BLaER1 (cell line): ENCODE measurements around the gene ANGPTL2.

ENCODE experiments used
- H3K27ac ChIP-seq: shearing (Covaris generic); formaldehyde crosslinking; 2 replicates; pipeline ENCODE4 v1.8.1; 2022
- H3K27me3 ChIP-seq: shearing (Covaris generic); formaldehyde crosslinking; 2 replicates; pipeline ENCODE4 v1.8.1; 2022
- H3K36me3 ChIP-seq: shearing (Covaris generic); formaldehyde crosslinking; 2 replicates; pipeline ENCODE4 v1.8.1; 2022
- H3K4me1 ChIP-seq: shearing (Covaris generic); formaldehyde crosslinking; 2 replicates; pipeline ENCODE4 v1.8.1; 2022
- H3K4me2 ChIP-seq: shearing (Covaris generic); formaldehyde crosslinking; 2 replicates; pipeline ENCODE4 v1.8.1; 2022
- H3K4me3 ChIP-seq: shearing (Covaris generic); formaldehyde crosslinking; 2 replicates; pipeline ENCODE4 v1.8.1; 2022
- H3K9ac ChIP-seq: shearing (Covaris generic); formaldehyde crosslinking; 2 replicates; pipeline ENCODE4 v1.8.1; 2022
- H3K9me3 ChIP-seq: shearing (Covaris generic); formaldehyde crosslinking; 2 replicates; pipeline ENCODE4 v1.8.1; 2022
- H4K20me1 ChIP-seq: shearing (Covaris generic); formaldehyde crosslinking; 2 replicates; pipeline ENCODE4 v1.8.1; 2022
- Cebpa-rat ChIP-seq: shearing (Covaris generic); IDR thresholded peaks from 2 replicates; pipeline ENCODE4 v1.8.1; 2022

ANGPTL2 gene

GRCh38 chr9:127136880-127137639, 14.6 kb upstream of the ANGPTL2 start:
- 0 out of 2 replicates have a peak, but pooled peaks cover 8% of the 10 kb centered on the region for H4K20me1 ChIP-seq
- H3K9ac ChIP-seq = no peak overlapping the region
- H3K4me3 ChIP-seq = no peak overlapping the region
- no peaks in the 10 kb centered on the region for H3K36me3 ChIP-seq
- H3K4me2 ChIP-seq = peak overlapping the region; percentile 9; the same call in 1 of the 2 replicates
- TF ChIP-seq Cebpa-rat = no peak
- H3K27me3 ChIP-seq = no peaks in the 10 kb centered on the region
- no peak overlapping the region for H3K27ac ChIP-seq
- peaks cover 41% of the 10 kb centered on the region for H3K4me1 ChIP-seq
- H3K9me3 ChIP-seq = no peaks in the 10 kb centered on the region

DNA sequence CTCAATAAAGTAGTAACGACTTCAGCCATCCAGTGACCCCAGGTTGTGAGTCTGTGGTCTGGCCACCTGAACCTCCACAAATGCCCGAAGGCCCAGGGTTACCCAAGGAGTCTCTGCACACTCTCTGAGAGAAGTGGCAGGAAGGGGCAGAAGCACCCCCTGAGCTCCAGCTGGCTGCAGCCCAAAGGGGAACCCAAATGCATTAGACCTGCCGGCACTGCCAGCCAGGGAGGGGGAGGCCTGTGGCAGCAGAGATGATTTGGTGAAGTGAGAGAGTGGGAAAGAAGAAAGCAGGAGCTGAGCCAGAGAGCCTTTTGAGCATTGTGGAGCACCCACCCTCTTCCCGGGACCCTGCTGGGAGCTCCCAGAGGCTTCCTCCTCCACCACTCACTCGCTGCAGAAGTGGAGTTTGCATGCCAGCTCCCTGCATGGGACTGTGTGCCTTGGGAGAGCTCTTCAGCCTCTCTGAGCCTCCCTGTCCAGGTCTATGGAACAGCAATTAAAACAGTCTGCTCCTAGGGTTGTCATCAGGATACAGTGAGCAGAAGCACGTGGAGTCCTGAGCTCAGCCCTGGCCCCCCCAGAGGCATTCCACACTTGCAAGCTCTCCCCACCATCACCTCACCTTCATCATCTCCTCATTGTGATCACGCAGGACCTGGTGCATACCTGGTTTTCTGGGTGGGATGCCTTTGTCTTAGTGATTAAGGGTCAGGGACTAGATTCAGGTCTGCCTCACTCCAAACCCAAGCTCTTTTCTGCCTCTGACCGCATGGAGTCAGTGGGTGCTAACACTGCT, 13.8 kb upstream of the ANGPTL2 start:
- Histone ChIP-seq H3K4me1 (peaks cover 48% of the 10 kb centered on the region), H3K4me3 (no peak overlapping the region)

DNA sequence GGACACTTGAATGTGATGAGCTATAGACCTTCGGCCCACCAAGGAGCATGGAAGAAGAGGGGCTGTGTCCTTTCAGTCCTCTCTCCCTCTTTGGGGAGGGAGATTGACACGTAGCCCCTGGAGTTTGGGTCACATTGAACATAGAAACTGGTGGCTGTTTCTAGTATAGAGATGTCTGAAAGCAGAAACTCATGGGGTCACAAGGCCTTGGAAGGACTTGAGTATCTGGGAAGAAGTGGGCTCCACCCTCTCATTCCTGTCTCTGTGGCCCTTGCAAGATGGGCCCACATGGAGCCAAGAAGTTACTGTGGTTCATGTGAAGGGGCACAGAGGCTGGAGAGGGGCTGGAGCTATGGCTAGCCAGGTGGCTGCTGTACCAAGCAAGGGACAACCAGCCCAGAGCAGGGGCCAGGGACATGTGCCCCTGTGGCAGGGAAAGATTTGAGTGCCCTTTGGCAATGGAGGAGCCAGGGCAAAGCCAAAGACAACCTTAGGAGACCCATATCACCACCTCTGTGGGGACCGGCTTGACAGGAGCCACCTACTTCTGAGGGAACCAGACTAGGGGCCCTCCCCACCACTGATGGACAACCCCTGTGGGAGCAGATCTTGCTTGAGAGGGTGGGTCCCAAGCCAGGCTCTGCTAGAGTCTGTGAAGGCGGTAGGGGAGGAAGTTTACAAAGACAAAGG, 12.8 kb upstream of the ANGPTL2 start:
- TF ChIP-seq Cebpa-rat = no peak
- no peaks in the 10 kb centered on the region for H3K9me3 ChIP-seq
- no peaks in the 10 kb centered on the region for H3K36me3 ChIP-seq
- peaks cover 52% of the 10 kb centered on the region for H3K4me1 ChIP-seq
- H3K4me2 ChIP-seq = peak overlapping the region; percentile 34; the same call in 1 of the 2 replicates
- H3K4me3 ChIP-seq = no peak overlapping the region
- no peak overlapping the region for H3K9ac ChIP-seq
- H3K27me3 ChIP-seq = no peaks in the 10 kb centered on the region
- no peak overlapping the region for H3K27ac ChIP-seq
- H4K20me1 ChIP-seq = 0 out of 2 replicates have a peak, but pooled peaks cover 8% of the 10 kb centered on the region

More for the DNA sequence above, 13.8 kb upstream of the ANGPTL2 start:
- Histone ChIP-seq H4K20me1 (0 out of 2 replicates have a peak, but pooled peaks cover 8% of the 10 kb centered on the region), H3K9ac (no peak overlapping the region), H3K4me2 (no peak overlapping the region; the same call in 1 of the 2 replicates), H3K27me3 (no peaks in the 10 kb centered on the region), H3K9me3 (no peaks in the 10 kb centered on the region), H3K27ac (no peak overlapping the region), H3K36me3 (no peaks in the 10 kb centered on the region)
- TF ChIP-seq Cebpa-rat = no peak

GRCh38 chr9:127133739-127134167, 11.3 kb upstream of the ANGPTL2 start:
- H3K9ac ChIP-seq = peak overlapping the region; percentile 55
- H3K27ac ChIP-seq = peak overlapping the region; percentile 67
- 0 out of 2 replicates have a peak, but pooled peaks cover 8% of the 10 kb centered on the region for H4K20me1 ChIP-seq
- peak overlapping the region; percentile 44 for H3K4me3 ChIP-seq
- TF ChIP-seq Cebpa-rat = no peak
- H3K4me1 ChIP-seq = peaks cover 52% of the 10 kb centered on the region
- H3K9me3 ChIP-seq = no peaks in the 10 kb centered on the region
- H3K36me3 ChIP-seq = no peaks in the 10 kb centered on the region
- H3K4me2 ChIP-seq = peak overlapping the region; percentile 98
- no peaks in the 10 kb centered on the region for H3K27me3 ChIP-seq

GRCh38 chr9:127132921-127133647, 10.6 kb upstream of the ANGPTL2 start:
- Histone ChIP-seq H3K4me3 (peak overlapping the region; percentile 44), H3K36me3 (no peaks in the 10 kb centered on the region), H3K4me1 (peaks cover 52% of the 10 kb centered on the region), H3K9me3 (no peaks in the 10 kb centered on the region), H3K27me3 (no peaks in the 10 kb centered on the region), H3K27ac (peak overlapping the region; percentile 67), H3K4me2 (peak overlapping the region; percentile 98), H4K20me1 (0 out of 2 replicates have a peak, but pooled peaks cover 8% of the 10 kb centered on the region), H3K9ac (peak overlapping the region; percentile 55)
- no peak for TF ChIP-seq Cebpa-rat

DNA sequence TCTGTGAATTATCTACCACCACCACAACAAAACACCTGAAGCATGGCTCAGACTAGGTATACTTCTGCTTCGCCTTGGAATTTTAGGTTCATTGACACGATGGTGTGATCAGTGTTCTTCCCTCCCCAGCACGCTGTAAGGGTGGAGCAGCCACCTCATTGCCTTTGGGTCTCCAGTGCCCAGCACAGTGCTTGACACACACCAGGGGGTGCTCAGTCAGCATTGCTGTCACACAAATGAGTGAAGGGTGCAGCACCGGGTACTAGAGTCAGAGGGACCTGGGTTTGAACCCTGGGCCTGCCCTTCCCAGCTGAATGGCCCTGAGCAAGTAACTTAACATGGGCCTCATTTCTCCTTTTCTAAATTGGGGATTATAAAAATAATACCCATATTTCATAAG, 9.9 kb upstream of the ANGPTL2 start:
- H4K20me1 ChIP-seq = 0 out of 2 replicates have a peak, but pooled peaks cover 8% of the 10 kb centered on the region
- no peaks in the 10 kb centered on the region for H3K27me3 ChIP-seq
- peak overlapping the region; percentile 98; the same call in 1 of the 2 replicates for H3K4me2 ChIP-seq
- no peak overlapping the region for H3K4me3 ChIP-seq
- H3K4me1 ChIP-seq = peaks cover 52% of the 10 kb centered on the region
- no peaks in the 10 kb centered on the region for H3K36me3 ChIP-seq
- no peak overlapping the region for H3K27ac ChIP-seq
- H3K9ac ChIP-seq = no peak overlapping the region
- no peak for TF ChIP-seq Cebpa-rat
- H3K9me3 ChIP-seq = no peaks in the 10 kb centered on the region

DNA sequence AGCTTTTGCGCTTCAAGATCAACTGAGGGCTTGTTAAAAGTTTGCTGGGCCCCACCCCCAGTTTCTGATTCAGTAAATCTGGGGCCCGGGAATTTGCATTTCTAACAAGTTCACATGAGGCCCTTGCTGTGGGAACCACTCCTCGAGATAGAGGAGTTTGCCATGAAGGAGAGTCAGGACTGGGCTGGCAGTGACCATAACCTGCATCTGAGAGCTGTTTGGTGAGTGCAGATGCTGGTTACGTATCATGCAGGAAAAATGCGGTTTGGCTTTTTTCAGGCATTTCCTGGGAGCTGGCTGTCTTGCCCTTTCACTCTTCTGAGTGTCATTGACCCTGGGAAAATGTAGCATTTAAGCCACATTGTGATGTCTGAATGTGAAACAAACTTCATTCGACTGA, 9.4 kb upstream of the ANGPTL2 start:
- Histone ChIP-seq H3K9ac (no peak overlapping the region), H4K20me1 (0 out of 2 replicates have a peak, but pooled peaks cover 8% of the 10 kb centered on the region), H3K9me3 (no peaks in the 10 kb centered on the region), H3K27ac (no peak overlapping the region), H3K4me1 (peaks cover 52% of the 10 kb centered on the region), H3K4me2 (no peak overlapping the region), H3K4me3 (no peak overlapping the region), H3K27me3 (no peaks in the 10 kb centered on the region), H3K36me3 (no peaks in the 10 kb centered on the region)
- no peak for TF ChIP-seq Cebpa-rat

- H3K4me3 ChIP-seq = no peak overlapping the region
- H3K4me1 ChIP-seq = peaks cover 49% of the 10 kb centered on the region
- 0 out of 2 replicates have a peak, but pooled peaks have one; percentile 22 for TF ChIP-seq Cebpa-rat
- no peaks in the 10 kb centered on the region for H3K36me3 ChIP-seq
- no peaks in the 10 kb centered on the region for H3K9me3 ChIP-seq
- no peaks in the 10 kb centered on the region for H3K27me3 ChIP-seq
- H3K9ac ChIP-seq = no peak overlapping the region
- H4K20me1 ChIP-seq = 0 out of 2 replicates have a peak, but pooled peaks cover 8% of the 10 kb centered on the region
- H3K4me2 ChIP-seq = no peak overlapping the region
- no peak overlapping the region for H3K27ac ChIP-seq
These were observed 8.5 kb upstream of the ANGPTL2 start for GRCh38 chr9:127130661-127131538.
